NCI-H748 (cell line): ENCODE data around the gene ATP6V1E1.
"Not testable (repeated sequence)": the region's sequence is repeated elsewhere in the genome, so short reads cannot be mapped to it uniquely, and the experiment has no call there.

ENCODE experiments used
- DNase-seq: peaks from one replicate; lab custom pipeline; 2025; ENCODE audit not compliant: unreplicated experiment; lab: John Stamatoyannopoulos, UW

The ATP6V1E1 gene

GRCh38 chr22:17583151-17583550, 45.4 kb downstream of the ATP6V1E1 start:
- DNase-seq = no peak

- no peak for DNase-seq
Measured at GRCh38 chr22:17581631-17582030, 46.9 kb downstream of the ATP6V1E1 start.

GRCh38 chr22:17581056-17581455, 47.5 kb downstream of the ATP6V1E1 start:
- no peak for DNase-seq

GRCh38 chr22:17580441-17581031, 48.0 kb downstream of the ATP6V1E1 start:
- no peak for DNase-seq

GRCh38 chr22:17579535-17579981, 49.0 kb downstream of the ATP6V1E1 start:
- no peak for DNase-seq

- DNase-seq = no peak
Measured at GRCh38 chr22:17578136-17578754, 50.3 kb downstream of the ATP6V1E1 start.

- DNase-seq = no peak
Measured at GRCh38 chr22:17576470-17576869, 52.1 kb downstream of the ATP6V1E1 start.

- DNase-seq = no peak
Measured at GRCh38 chr22:17575681-17576080, 52.9 kb downstream of the ATP6V1E1 start.

- DNase-seq = no peak
Measured at GRCh38 chr22:17575151-17575550, 53.4 kb downstream of the ATP6V1E1 start.

GRCh38 chr22:17570851-17571631, 57.5 kb downstream of the ATP6V1E1 start:
- no peak for DNase-seq

- DNase-seq = peak; percentile 31
Measured at GRCh38 chr22:17569971-17570511, 58.5 kb downstream of the ATP6V1E1 start.

- no peak for DNase-seq
Measured at GRCh38 chr22:17566776-17567175, 61.8 kb downstream of the ATP6V1E1 start.

GRCh38 chr22:17566016-17566687, 62.4 kb downstream of the ATP6V1E1 start:
- not testable (repeated sequence) for DNase-seq

GRCh38 chr22:17563936-17564391, 64.6 kb downstream of the ATP6V1E1 start:
- DNase-seq = no peak

- DNase-seq = no peak
Measured at GRCh38 chr22:17562906-17563870, 65.4 kb downstream of the ATP6V1E1 start, which contains the start of gene SLC25A18. Gene SLC25A18, plus strand, starts transcription at chr22:17563498. Its CDS starts 16,447 bp downstream, at chr22:17579945.

- no peak for DNase-seq
Measured at GRCh38 chr22:17559188-17559587, 69.4 kb downstream of the ATP6V1E1 start.

GRCh38 chr22:17554814-17555213, 73.7 kb downstream of the ATP6V1E1 start:
- DNase-seq = no peak

- no peak for DNase-seq
Measured at GRCh38 chr22:17552737-17553136, 75.8 kb downstream of the ATP6V1E1 start.

- DNase-seq = no peak
Measured at GRCh38 chr22:17549655-17550054, 78.9 kb downstream of the ATP6V1E1 start.

- no peak for DNase-seq
Measured at GRCh38 chr22:17549183-17549582, 79.4 kb downstream of the ATP6V1E1 start.
